ENCODE results near the gene PDRG1. TPM values are rescaled to one million over a fixed set of nuclear protein-coding genes. Genes with fewer than 3 reads are reported as not detected.

Gene PDRG1
- total and polyA plus RNA-seq, 2 donors (not counting 1 experiment from before 2014, with no cell fraction given), result 12.7 to 18.6 TPM

GRCh38 chr20:31956556-31957526 is 5.0 kb upstream of the PDRG1 start:
- Histone ChIP-seq H3K36me3 (replicated peaks in 1 of 2; ENCODE audit: control extremely low read depth in 1 of 2, control insufficient read depth in 1 of 2, extremely low read depth in 1 of 2, insufficient read depth in 2 of 2, low read length in 1 of 2) (no peaks in the 10 kb centered on the region), H3K27me3 (replicated peaks in 1 of 4; ENCODE audit: control extremely low read depth in 1 of 4, control insufficient read depth in 3 of 4, insufficient read depth in 4 of 4, low read length in 3 of 4) (peaks cover 0 to 8% (median 2%) of the 10 kb centered on the region in 4 experiments), H3K27ac (ENCODE audit: low read length in 2 of 2) (no peak overlapping the region), H4K20me1 (ENCODE audit: control insufficient read depth, insufficient read depth, low read length, poor library complexity, severe bottlenecking) (no peaks in the 10 kb centered on the region), H3K4me2 (replicated peaks; ENCODE audit: low read depth, low read length, poor library complexity, severe bottlenecking) (no peak overlapping the region), H3K9ac (ENCODE audit: low read length) (no peak overlapping the region), H3K4me3 (ENCODE audit: control extremely low read depth in 1 of 5, extremely low read depth in 1 of 5, insufficient read depth in 1 of 5, low read depth in 2 of 5, low read length in 4 of 5) (no peak overlapping the region), H3K79me2 (ENCODE audit: control insufficient read depth, insufficient read depth, low read length) (no peaks in the 10 kb centered on the region), H3K4me1 (ENCODE audit: control insufficient read depth in 2 of 2, insufficient read depth in 2 of 2, low read length in 2 of 2) (no peaks in the 10 kb centered on the region), H3K9me3 (ENCODE audit: control extremely low read depth in 1 of 3, control insufficient read depth in 2 of 3, insufficient read depth in 1 of 3, low read length in 2 of 3) (no peaks in the 10 kb centered on the region), H2AFZ (ENCODE audit: insufficient read depth, low read depth, low read length, poor library complexity, severe bottlenecking) (no peak overlapping the region)
- DNase-seq (no peak), ATAC-seq (ENCODE audit: low read depth) (no peak)
- Mint-ChIP-seq H3K27me3 (peaks cover 37% of the 10 kb centered on the region), H3K4me1 (peaks cover 3% of the 10 kb centered on the region), H3K27ac (no peak overlapping the region), H3K9me3 (ENCODE audit: insufficient read depth) (no peaks in the 10 kb centered on the region), H3K4me3 (no peak overlapping the region)
- intact Hi-C loops (cut with micrococcal nuclease), result no loop called here
- TF ChIP-seq, protein P1, sequence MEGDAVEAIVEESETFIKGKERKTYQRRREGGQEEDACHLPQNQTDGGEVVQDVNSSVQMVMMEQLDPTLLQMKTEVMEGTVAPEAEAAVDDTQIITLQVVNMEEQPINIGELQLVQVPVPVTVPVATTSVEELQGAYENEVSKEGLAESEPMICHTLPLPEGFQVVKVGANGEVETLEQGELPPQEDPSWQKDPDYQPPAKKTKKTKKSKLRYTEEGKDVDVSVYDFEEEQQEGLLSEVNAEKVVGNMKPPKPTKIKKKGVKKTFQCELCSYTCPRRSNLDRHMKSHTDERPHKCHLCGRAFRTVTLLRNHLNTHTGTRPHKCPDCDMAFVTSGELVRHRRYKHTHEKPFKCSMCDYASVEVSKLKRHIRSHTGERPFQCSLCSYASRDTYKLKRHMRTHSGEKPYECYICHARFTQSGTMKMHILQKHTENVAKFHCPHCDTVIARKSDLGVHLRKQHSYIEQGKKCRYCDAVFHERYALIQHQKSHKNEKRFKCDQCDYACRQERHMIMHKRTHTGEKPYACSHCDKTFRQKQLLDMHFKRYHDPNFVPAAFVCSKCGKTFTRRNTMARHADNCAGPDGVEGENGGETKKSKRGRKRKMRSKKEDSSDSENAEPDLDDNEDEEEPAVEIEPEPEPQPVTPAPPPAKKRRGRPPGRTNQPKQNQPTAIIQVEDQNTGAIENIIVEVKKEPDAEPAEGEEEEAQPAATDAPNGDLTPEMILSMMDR (IDR thresholded peaks at IDR 0.05), result no peak
- no peak for TF ChIP-seq EZH2 (IDR thresholded peaks at IDR 0.05; ENCODE audit: borderline replicate concordance, insufficient read depth, low read depth, low read length, poor library complexity, severe bottlenecking)
- ChIA-PET POLR2A (no interaction called here), CTCF (interaction anchor here (1.3 to 1.5 kb wide), 3 partner anchors 95 to 110 kb away, joined by 3 to 10 read pairs (median 4); no protein-coding TSS in a partner anchor)
- 80% methylated on average over 8 of the region's 11 CpGs for WGBS (ENCODE audit: insufficient coverage)

- CTCF ChIA-PET, result interaction anchor here (0.6 to 7.4 kb wide), 3 partner anchors 78 to 137 kb away, joined by 3 to 187 read pairs (median 24); no protein-coding TSS in a partner anchor
- no peaks in the 10 kb centered on the region for H3K9me3 Mint-ChIP-seq (ENCODE audit: insufficient read depth)
- POLR2A ChIA-PET, result no interaction called here
- Histone ChIP-seq H3K4me3 (ENCODE audit: control extremely low read depth in 1 of 5, extremely low read depth in 1 of 5, insufficient read depth in 1 of 5, low read depth in 2 of 5, low read length in 4 of 5) (no peak overlapping the region), H3K36me3 (replicated peaks in 1 of 2; ENCODE audit: control extremely low read depth in 1 of 2, control insufficient read depth in 1 of 2, extremely low read depth in 1 of 2, insufficient read depth in 2 of 2, low read length in 1 of 2) (peaks cover 0 to 8% of the 10 kb centered on the region in 2 experiments), H3K27ac (ENCODE audit: low read length in 2 of 2) (no peak overlapping the region), H3K9ac (ENCODE audit: low read length) (no peak overlapping the region), H3K27me3 (replicated peaks in 1 of 4; ENCODE audit: control extremely low read depth in 1 of 4, control insufficient read depth in 3 of 4, insufficient read depth in 4 of 4, low read length in 3 of 4) (peaks cover 0 to under 1% (median 0%) of the 10 kb centered on the region in 4 experiments), H3K79me2 (ENCODE audit: control insufficient read depth, insufficient read depth, low read length) (peaks cover 23% of the 10 kb centered on the region), H3K4me1 (ENCODE audit: control insufficient read depth in 2 of 2, insufficient read depth in 2 of 2, low read length in 2 of 2) (peaks cover 14 to 18% of the 10 kb centered on the region in 2 donors), H2AFZ (ENCODE audit: insufficient read depth, low read depth, low read length, poor library complexity, severe bottlenecking) (no peak overlapping the region), H3K9me3 (ENCODE audit: control extremely low read depth in 1 of 3, control insufficient read depth in 2 of 3, insufficient read depth in 1 of 3, low read length in 2 of 3) (no peaks in the 10 kb centered on the region), H4K20me1 (ENCODE audit: control insufficient read depth, insufficient read depth, low read length, poor library complexity, severe bottlenecking) (peaks cover 22% of the 10 kb centered on the region), H3K4me2 (replicated peaks; ENCODE audit: low read depth, low read length, poor library complexity, severe bottlenecking) (no peak overlapping the region)
- TF ChIP-seq, protein P1 (IDR thresholded peaks at IDR 0.05), result no peak
- no peak for TF ChIP-seq EZH2 (IDR thresholded peaks at IDR 0.05; ENCODE audit: borderline replicate concordance, insufficient read depth, low read depth, low read length, poor library complexity, severe bottlenecking)
- no CpG with 5 or more reads among the region's 1 CpG for WGBS (ENCODE audit: insufficient coverage)
- no peak overlapping the region for H3K4me3 Mint-ChIP-seq
- H3K27me3 Mint-ChIP-seq, result peaks cover 26% of the 10 kb centered on the region
- DNase-seq (no peak), ATAC-seq (ENCODE audit: low read depth) (no peak)
- intact Hi-C loops (cut with micrococcal nuclease), result no loop called here
- H3K4me1 Mint-ChIP-seq, result peaks cover 24% of the 10 kb centered on the region
- H3K27ac Mint-ChIP-seq, result no peak overlapping the region
Observed at GRCh38 chr20:31954500-31954899, 2.7 kb upstream of the PDRG1 start.
